Cardiac septum (tissue), 1 donor: Measurements from ENCODE around the gene MTHFR. TPM values are rescaled to one million over a fixed set of nuclear protein-coding genes. Genes with fewer than 3 reads are reported as not detected.
"Not testable (repeated sequence)": the region's sequence is repeated elsewhere in the genome, so short reads cannot be mapped to it uniquely, and the experiment has no call there.

Experiments used
- DNase-seq: peaks from one replicate; pipeline ENCODE4 v3.0.0-alpha.2; 2020; ENCODE audit warnings: low spot score
- intact Hi-C: fragments of 100-400 bp; cut with DNase I; formaldehyde crosslinking; loops from one replicate; pipeline ENCODE4 v1.14.0; 2022
- total RNA-seq: library from RNA; stranded (reverse); fragmentation: NEBNext Ultra II Directional; extraction: Animal tissue kit (Norgen Biotek cat#: 25700); gene quantifications from one replicate; pipeline ENCODE4 v1.2.1, GENCODE V29; 2021
- donor health status: DM: no; HTN: no; CAD: no.

MTHFR gene
- total RNA-seq, 1 donor from 2014 or later = 33.7 TPM

- intact Hi-C loops = loop anchor here (5.0 kb wide), 2 partner anchors 132 to 197 kb away; no protein-coding TSS in a partner anchor
These were observed 29.9 kb upstream of the MTHFR start for GRCh38 chr1:11835441-11836225.

GRCh38 chr1:11833900-11834299 is 28.1 kb upstream of the MTHFR start:
- intact Hi-C loops = no loop called here

More at GRCh38 chr1:11835441-11836225, 29.9 kb upstream of the MTHFR start:
- DNase-seq = no peak

GRCh38 chr1:11833497-11833896 is 27.7 kb upstream of the MTHFR start:
- no peak for DNase-seq
- intact Hi-C loops = no loop called here

More at GRCh38 chr1:11833900-11834299, 28.1 kb upstream of the MTHFR start:
- DNase-seq = no peak

- no peak for DNase-seq
- intact Hi-C loops = no loop called here
These were observed 26.4 kb upstream of the MTHFR start for GRCh38 chr1:11831945-11832725.

GRCh38 chr1:11828511-11828910 is 22.7 kb upstream of the MTHFR start:
- intact Hi-C loops = no loop called here
- DNase-seq = no peak

GRCh38 chr1:11826946-11827345 is 21.2 kb upstream of the MTHFR start:
- DNase-seq = no peak

GRCh38 chr1:11825131-11825530 is 19.4 kb upstream of the MTHFR start:
- intact Hi-C loops = no loop called here
- no peak for DNase-seq

More at GRCh38 chr1:11826946-11827345, 21.2 kb upstream of the MTHFR start:
- intact Hi-C loops = no loop called here

- intact Hi-C loops = no loop called here
- no peak for DNase-seq
These were observed 17.8 kb upstream of the MTHFR start for GRCh38 chr1:11823366-11824137.

- no peak for DNase-seq
- intact Hi-C loops = no loop called here
These were observed 16.3 kb upstream of the MTHFR start for GRCh38 chr1:11822091-11822490.

- intact Hi-C loops = no loop called here
- DNase-seq = no peak
These were observed 11.4 kb upstream of the MTHFR start for GRCh38 chr1:11817192-11817591.

GRCh38 chr1:11813021-11813420 is 7.3 kb upstream of the MTHFR start:
- intact Hi-C loops = loop anchor here (5.0 kb wide), 1 partner anchor 36 kb away; no protein-coding TSS in a partner anchor
- no peak for DNase-seq

- intact Hi-C loops = no loop called here
- DNase-seq = peak; percentile 5
These were observed 1.4 kb upstream of the MTHFR start for GRCh38 chr1:11807133-11807532.

- intact Hi-C loops = loop anchor here (1.0 kb wide), 1 partner anchor 16 kb away; no protein-coding TSS in a partner anchor
- peak; percentile 44 for DNase-seq
These were observed 658 bp upstream of the MTHFR start for GRCh38 chr1:11806307-11806936.

- intact Hi-C loops = loop anchor here (1.0 to 5.0 kb wide), 2 partner anchors 18 to 68 kb away; partner anchors contain the start of gene AGTRAP
- no peak for DNase-seq
These were observed 920 bp downstream of the MTHFR start for GRCh38 chr1:11804666-11805421.

GRCh38 chr1:11803924-11804665 is 1.7 kb downstream of the MTHFR start:
- intact Hi-C loops = loop anchor here (5.0 kb wide), 1 partner anchor 67 kb away; the partner anchor contains the start of gene AGTRAP
- not testable (repeated sequence) for DNase-seq

- DNase-seq = peak; percentile 97
- intact Hi-C loops = loop anchor here (5.0 kb wide), 1 partner anchor 66 kb away; the partner anchor contains the start of gene AGTRAP
These were observed 2.5 kb downstream of the MTHFR start for GRCh38 chr1:11802973-11803885.

- no peak for DNase-seq
- intact Hi-C loops = loop anchor here (5.0 kb wide), 1 partner anchor 65 kb away; the partner anchor contains the start of gene AGTRAP
These were observed 3.2 kb downstream of the MTHFR start for GRCh38 chr1:11802616-11802972.
